GM19324 (cell line): ENCODE data around the gene BCO2.

Experiments used
- ATAC-seq: cut with Tn5 transposase; IDR thresholded peaks from one replicate; pipeline ENCODE4 v1.9.1; 2021; ENCODE audit warnings: mild to moderate bottlenecking, moderate library complexity; ENCODE audit not compliant: unreplicated experiment, low FRiP score

BCO2 gene

GRCh38 chr11:112212290-112212689 is 37.0 kb downstream of the BCO2 start:
- ATAC-seq, result no peak

GRCh38 chr11:112212710-112213109 is 37.4 kb downstream of the BCO2 start:
- no peak for ATAC-seq

GRCh38 chr11:112213753-112214152 is 38.4 kb downstream of the BCO2 start:
- no peak for ATAC-seq

- no peak for ATAC-seq
These were observed 40.3 kb downstream of the BCO2 start for GRCh38 chr11:112215621-112216020.

- ATAC-seq, result no peak
These were observed 41.3 kb downstream of the BCO2 start for GRCh38 chr11:112216561-112217105.

GRCh38 chr11:112219476-112220232 is 44.3 kb downstream of the BCO2 start:
- ATAC-seq, result peak; percentile 89

GRCh38 chr11:112221274-112221835 is 46.0 kb downstream of the BCO2 start:
- ATAC-seq, result no peak

GRCh38 chr11:112222303-112222702 is 47.0 kb downstream of the BCO2 start:
- no peak for ATAC-seq

- no peak for ATAC-seq
These were observed 47.8 kb downstream of the BCO2 start for GRCh38 chr11:112223121-112223520.

- no peak for ATAC-seq
These were observed 48.6 kb downstream of the BCO2 start for GRCh38 chr11:112223754-112224532.

GRCh38 chr11:112225753-112226061 is 50.4 kb downstream of the BCO2 start:
- no peak for ATAC-seq

GRCh38 chr11:112226062-112226830 is 50.9 kb downstream of the BCO2 start, which contains the start of gene PTS:
Gene PTS (plus strand): TSS chr11:112226428. CDS start chr11:112226444, 16 bp downstream.
- ATAC-seq, result peak; percentile 98

- peak; percentile 57 for ATAC-seq
These were observed 51.6 kb downstream of the BCO2 start for GRCh38 chr11:112226831-112227401.

- no peak for ATAC-seq
These were observed 52.2 kb downstream of the BCO2 start for GRCh38 chr11:112227471-112227870.

GRCh38 chr11:112228706-112229105 is 53.4 kb downstream of the BCO2 start:
- no peak for ATAC-seq

GRCh38 chr11:112229159-112229558 is 53.8 kb downstream of the BCO2 start:
- ATAC-seq, result no peak

GRCh38 chr11:112229746-112230433 is 54.6 kb downstream of the BCO2 start:
- ATAC-seq, result no peak

- ATAC-seq, result no peak
These were observed 56.6 kb downstream of the BCO2 start for GRCh38 chr11:112231952-112232351.

GRCh38 chr11:112235750-112236390 is 60.6 kb downstream of the BCO2 start:
- ATAC-seq, result no peak
